CD4-positive, CD25-positive, alpha-beta regulatory T cell (primary cell): ENCODE results near the gene SLC26A6. TPM values are rescaled to one million over a fixed set of nuclear protein-coding genes. Genes with fewer than 3 reads are reported as not detected.

Experiments
- ATAC-seq, 2 donors: fragments of 150-1000 bp; cut with Tn5 transposase; one replicate each; pipeline ENCODE4 v1.10.0; 2021; ENCODE audit warnings: low read depth in 2 of 2, moderate number of reproducible peaks in 2 of 2, moderate library complexity in 1 of 2
- DNase-seq, 3 donors: peaks; one replicate each; pipeline versions ENCODE4 v3.0.0 to v3.0.0-alpha.2; 2012 to 2022; ENCODE audit warnings: mixed read lengths in 1 of 3
- H3K27ac ChIP-seq: one replicate; pipeline ENCODE4 v1.7.0; 2013; ENCODE audit warnings: mild to moderate bottlenecking, low read length; ENCODE audit not compliant: insufficient read depth, poor library complexity, severe bottlenecking
- H3K27me3 ChIP-seq: one replicate; pipeline ENCODE4 v1.7.0; 2013; ENCODE audit warnings: low read length; ENCODE audit not compliant: control insufficient read depth, insufficient read depth
- H3K36me3 ChIP-seq: one replicate; pipeline ENCODE4 v1.7.0; 2013; ENCODE audit warnings: mild to moderate bottlenecking, low read length, moderate library complexity; ENCODE audit not compliant: control insufficient read depth, insufficient read depth
- H3K4me1 ChIP-seq: 2 replicates; pipeline ENCODE4 v1.7.0; 2013; ENCODE audit warnings: mild to moderate bottlenecking, low read length; ENCODE audit not compliant: insufficient read depth, control insufficient read depth, poor library complexity, severe bottlenecking
- H3K4me3 ChIP-seq: one replicate; pipeline ENCODE4 v1.7.0; 2013; ENCODE audit warnings: low read depth, mild to moderate bottlenecking, low read length, moderate library complexity
- H3K9me3 ChIP-seq, 2 experiments: 1 replicate in 1 of 2; 2 replicates in 1 of 2; pipeline ENCODE4 v1.7.0; 2013; ENCODE audit warnings: low read length in 2 of 2, mild to moderate bottlenecking in 1 of 2, moderate library complexity in 1 of 2; ENCODE audit not compliant: control insufficient read depth in 2 of 2
- H3K27ac Mint-ChIP-seq, 3 donors: one replicate each; pipeline ENCODE4 v1.8.0; 2020 to 2022; ENCODE audit warnings: mild to moderate bottlenecking in 3 of 3, mixed read lengths in 3 of 3, moderate library complexity in 2 of 3
- H3K27me3 Mint-ChIP-seq: one replicate; pipeline ENCODE4 v1.8.0; 2022; ENCODE audit warnings: mild to moderate bottlenecking, mixed read lengths
- H3K36me3 Mint-ChIP-seq: one replicate; pipeline ENCODE4 v1.8.0; 2020; ENCODE audit warnings: mixed read lengths
- H3K4me1 Mint-ChIP-seq, 4 donors: one replicate each; pipeline ENCODE4 v1.8.0; 2020 to 2022; ENCODE audit warnings: mixed read lengths in 4 of 4, mild to moderate bottlenecking in 1 of 4
- H3K4me3 Mint-ChIP-seq, 4 donors: one replicate each; pipeline ENCODE4 v1.8.0; 2020 to 2022; ENCODE audit warnings: mild to moderate bottlenecking in 4 of 4, mixed read lengths in 4 of 4, moderate library complexity in 3 of 4
- H3K9me3 Mint-ChIP-seq, 7 donors: one replicate each; pipeline ENCODE4 v1.8.0; 2020 to 2022; ENCODE audit warnings: mixed read lengths in 7 of 7, mild to moderate bottlenecking in 3 of 7, moderate library complexity in 2 of 7
- polyA plus RNA-seq, 4 donors: library from polyadenylated mRNA; unstranded; fragments of 300-500 nt; fragmentation: Illumina TruSeq; gene quantifications; one replicate each; pipeline ENCODE4 v1.2.3, GENCODE V29; 2021
- total RNA-seq: library from RNA; stranded (reverse); gene quantifications from one replicate; pipeline ENCODE4 v1.2.3, GENCODE V29; 2022

The SLC26A6 gene
- total and polyA plus RNA-seq, 5 donors from 2014 or later = 3.2 to 25.1 (median 6.5) TPM

GRCh38 chr3:48636149-48636655 is 941 bp upstream of the SLC26A6 start:
- ATAC-seq = no peak
- H3K27ac ChIP-seq = no peak overlapping the region
- peaks cover 5% of the 10 kb centered on the region for H3K36me3 Mint-ChIP-seq

GRCh38 chr3:48634661-48635221 is 520 bp downstream of the SLC26A6 start:
- Mint-ChIP-seq H3K9me3 (no peaks in the 10 kb centered on the region), H3K27ac (peak overlapping the region in 2 of 3 donors; percentile 49 to 52), H3K4me1 (peaks cover 0 to 36% (median 22%) of the 10 kb centered on the region in 4 donors), H3K4me3 (peak overlapping the region; percentile 88 to 91 (median 90)), H3K36me3 (peaks cover 9% of the 10 kb centered on the region), H3K27me3 (no peaks in the 10 kb centered on the region)
- Histone ChIP-seq H3K27ac (peak overlapping the region; percentile 33), H3K27me3 (no peaks in the 10 kb centered on the region), H3K4me3 (peak overlapping the region; percentile 69), H3K9me3 (no peaks in the 10 kb centered on the region), H3K36me3 (peaks cover 5% of the 10 kb centered on the region), H3K4me1 (peaks cover 26% of the 10 kb centered on the region)
- ATAC-seq = peak; percentile 12 to 19
- peak; percentile 3 to 60 (median 44) for DNase-seq

More at GRCh38 chr3:48636149-48636655, 941 bp upstream of the SLC26A6 start:
- no peak for DNase-seq
- H3K27me3 ChIP-seq = no peaks in the 10 kb centered on the region
- peaks cover 26% of the 10 kb centered on the region for H3K4me1 ChIP-seq
- Mint-ChIP-seq H3K27ac (peak overlapping the region in 2 of 3 donors; percentile 46 to 78), H3K4me3 (peak overlapping the region; percentile 88 to 91 (median 90)), H3K9me3 (no peaks in the 10 kb centered on the region), H3K4me1 (peaks cover 0 to 36% (median 21%) of the 10 kb centered on the region in 4 donors), H3K27me3 (no peaks in the 10 kb centered on the region)
- no peaks in the 10 kb centered on the region for H3K36me3 ChIP-seq
- H3K9me3 ChIP-seq = no peaks in the 10 kb centered on the region
- H3K4me3 ChIP-seq = peak overlapping the region; percentile 68

- no peak for ATAC-seq
- H3K27ac Mint-ChIP-seq = peak overlapping the region in 2 of 3 donors; percentile 65 to 66
- Histone ChIP-seq H3K36me3 (peaks cover 5% of the 10 kb centered on the region), H3K4me1 (peaks cover 26% of the 10 kb centered on the region), H3K4me3 (no peak overlapping the region), H3K27me3 (no peaks in the 10 kb centered on the region), H3K9me3 (no peaks in the 10 kb centered on the region), H3K27ac (no peak overlapping the region)
- DNase-seq = no peak
- no peaks in the 10 kb centered on the region for H3K27me3 Mint-ChIP-seq
- H3K4me3 Mint-ChIP-seq = peak overlapping the region; percentile 11 to 91 (median 20)
- H3K4me1 Mint-ChIP-seq = peaks cover 0 to 33% (median 18%) of the 10 kb centered on the region in 4 donors
- H3K36me3 Mint-ChIP-seq = peaks cover 16% of the 10 kb centered on the region
- no peaks in the 10 kb centered on the region for H3K9me3 Mint-ChIP-seq
Measured at GRCh38 chr3:48633743-48634142, 1.5 kb downstream of the SLC26A6 start.

GRCh38 chr3:48633256-48633655 is 2.0 kb downstream of the SLC26A6 start:
- Histone ChIP-seq H3K36me3 (peaks cover 9% of the 10 kb centered on the region), H3K4me3 (no peak overlapping the region), H3K9me3 (no peaks in the 10 kb centered on the region), H3K27ac (no peak overlapping the region), H3K4me1 (peaks cover 26% of the 10 kb centered on the region), H3K27me3 (no peaks in the 10 kb centered on the region)
- H3K36me3 Mint-ChIP-seq = peaks cover 20% of the 10 kb centered on the region
- no peaks in the 10 kb centered on the region for H3K9me3 Mint-ChIP-seq
- DNase-seq = no peak
- H3K4me3 Mint-ChIP-seq = peak overlapping the region in 3 of 4 donors; percentile 10 to 91 (median 55)
- H3K4me1 Mint-ChIP-seq = peaks cover 0 to 32% (median 17%) of the 10 kb centered on the region in 4 donors
- no peaks in the 10 kb centered on the region for H3K27me3 Mint-ChIP-seq
- ATAC-seq = no peak
- peak overlapping the region in 2 of 3 donors; percentile 65 to 66 for H3K27ac Mint-ChIP-seq

- no peaks in the 10 kb centered on the region for H3K27me3 ChIP-seq
- H3K36me3 ChIP-seq = peaks cover 15% of the 10 kb centered on the region
- H3K4me3 Mint-ChIP-seq = no peak overlapping the region
- DNase-seq (no peak), ATAC-seq (no peak)
- H3K36me3 Mint-ChIP-seq = peaks cover 32% of the 10 kb centered on the region
- H3K9me3 Mint-ChIP-seq = no peaks in the 10 kb centered on the region
- H3K27me3 Mint-ChIP-seq = no peaks in the 10 kb centered on the region
- H3K27ac ChIP-seq = no peak overlapping the region
- H3K27ac Mint-ChIP-seq = peak overlapping the region in 1 of 3 donors; percentile 18
- no peak overlapping the region for H3K4me3 ChIP-seq
- H3K9me3 ChIP-seq = no peaks in the 10 kb centered on the region
- peaks cover 0 to 31% (median 16%) of the 10 kb centered on the region in 4 donors for H3K4me1 Mint-ChIP-seq
- H3K4me1 ChIP-seq = peaks cover 26% of the 10 kb centered on the region
Measured at GRCh38 chr3:48631516-48632448, 3.5 kb downstream of the SLC26A6 start.

GRCh38 chr3:48630833-48631232 is 4.4 kb downstream of the SLC26A6 start:
- Histone ChIP-seq H3K36me3 (peaks cover 15% of the 10 kb centered on the region), H3K9me3 (no peaks in the 10 kb centered on the region), H3K4me3 (no peak overlapping the region), H3K4me1 (peaks cover 20% of the 10 kb centered on the region), H3K27me3 (no peaks in the 10 kb centered on the region), H3K27ac (no peak overlapping the region)
- H3K27me3 Mint-ChIP-seq = no peaks in the 10 kb centered on the region
- peaks cover 0 to 25% (median 11%) of the 10 kb centered on the region in 4 donors for H3K4me1 Mint-ChIP-seq
- ATAC-seq (no peak), DNase-seq (no peak)
- peaks cover 33% of the 10 kb centered on the region for H3K36me3 Mint-ChIP-seq
- H3K27ac Mint-ChIP-seq = no peak overlapping the region
- H3K4me3 Mint-ChIP-seq = no peak overlapping the region
- no peaks in the 10 kb centered on the region for H3K9me3 Mint-ChIP-seq

- H3K36me3 ChIP-seq = peaks cover 15% of the 10 kb centered on the region
- H3K4me1 ChIP-seq = peaks cover 16% of the 10 kb centered on the region
- no peak for ATAC-seq
- H3K4me1 Mint-ChIP-seq = peaks cover 0 to 23% (median 11%) of the 10 kb centered on the region in 4 donors
- no peaks in the 10 kb centered on the region for H3K27me3 ChIP-seq
- no peak overlapping the region for H3K27ac Mint-ChIP-seq
- no peak overlapping the region for H3K4me3 Mint-ChIP-seq
- no peak overlapping the region for H3K27ac ChIP-seq
- peaks cover 33% of the 10 kb centered on the region for H3K36me3 Mint-ChIP-seq
- no peaks in the 10 kb centered on the region for H3K27me3 Mint-ChIP-seq
- no peak for DNase-seq
- no peak overlapping the region for H3K4me3 ChIP-seq
- no peaks in the 10 kb centered on the region for H3K9me3 Mint-ChIP-seq
- H3K9me3 ChIP-seq = no peaks in the 10 kb centered on the region
Measured at GRCh38 chr3:48630407-48630806, 4.9 kb downstream of the SLC26A6 start.
